Fibroblast of pulmonary artery (primary cell): ENCODE data around the gene PPY.
"Not testable (repeated sequence)": the region's sequence is repeated elsewhere in the genome, so short reads cannot be mapped to it uniquely, and the experiment has no call there.

Source experiments
- DNase-seq: peaks from one replicate; pipeline ENCODE4 v3.0.0-alpha.2; 2010; ENCODE audit warnings: low read depth
- H3K4me3 ChIP-seq: replicated peaks from 2 replicates; pipeline ENCODE4 v1.5.1; 2011; ENCODE audit warnings: low read depth, mild to moderate bottlenecking, control low read depth, low read length, moderate library complexity
- TF ChIP-seq, protein P1 (sequence below): IDR thresholded peaks from 2 replicates; pipeline ENCODE4 v1.5.1; 2011; ENCODE audit warnings: mild to moderate bottlenecking, control low read depth, low read length, inconsistent platforms; ENCODE audit errors: missing control alignments

PPY gene

DNA sequence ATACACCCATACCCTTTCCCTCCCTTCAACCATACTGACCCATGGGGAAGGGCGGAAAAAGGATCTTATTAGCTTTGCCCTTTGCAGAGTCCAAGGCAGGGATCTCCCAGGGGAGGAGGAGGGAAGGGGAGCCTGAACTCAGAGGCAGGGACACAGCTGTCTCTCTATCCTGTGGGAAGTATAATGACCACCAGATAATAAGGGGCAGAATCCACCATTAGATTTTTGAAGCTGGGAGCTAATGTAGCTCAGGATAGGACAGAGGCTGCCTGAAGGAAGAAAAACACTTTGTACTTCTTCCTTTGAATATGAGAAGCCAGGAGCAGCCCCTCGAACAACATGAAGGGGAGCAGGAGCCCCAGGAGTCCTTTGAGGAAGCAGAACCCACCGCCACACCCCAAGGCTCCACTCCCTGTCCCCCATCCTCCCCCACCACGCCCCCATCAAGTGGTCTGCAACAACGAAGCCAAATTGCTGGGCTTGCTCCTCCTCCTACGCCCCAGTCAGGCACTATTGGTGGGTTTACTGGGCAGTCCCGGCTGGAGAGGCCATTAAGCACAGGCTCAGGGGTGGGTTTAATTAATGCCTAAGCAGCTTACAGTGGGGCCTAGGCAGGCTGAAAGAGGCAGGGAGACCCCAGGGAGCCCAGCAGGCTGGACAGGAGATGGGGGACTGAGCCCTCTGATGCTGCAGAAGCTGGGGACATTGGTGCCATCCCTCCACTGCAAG, 40.3 kb downstream of the PPY start:
- TF ChIP-seq, protein P1, sequence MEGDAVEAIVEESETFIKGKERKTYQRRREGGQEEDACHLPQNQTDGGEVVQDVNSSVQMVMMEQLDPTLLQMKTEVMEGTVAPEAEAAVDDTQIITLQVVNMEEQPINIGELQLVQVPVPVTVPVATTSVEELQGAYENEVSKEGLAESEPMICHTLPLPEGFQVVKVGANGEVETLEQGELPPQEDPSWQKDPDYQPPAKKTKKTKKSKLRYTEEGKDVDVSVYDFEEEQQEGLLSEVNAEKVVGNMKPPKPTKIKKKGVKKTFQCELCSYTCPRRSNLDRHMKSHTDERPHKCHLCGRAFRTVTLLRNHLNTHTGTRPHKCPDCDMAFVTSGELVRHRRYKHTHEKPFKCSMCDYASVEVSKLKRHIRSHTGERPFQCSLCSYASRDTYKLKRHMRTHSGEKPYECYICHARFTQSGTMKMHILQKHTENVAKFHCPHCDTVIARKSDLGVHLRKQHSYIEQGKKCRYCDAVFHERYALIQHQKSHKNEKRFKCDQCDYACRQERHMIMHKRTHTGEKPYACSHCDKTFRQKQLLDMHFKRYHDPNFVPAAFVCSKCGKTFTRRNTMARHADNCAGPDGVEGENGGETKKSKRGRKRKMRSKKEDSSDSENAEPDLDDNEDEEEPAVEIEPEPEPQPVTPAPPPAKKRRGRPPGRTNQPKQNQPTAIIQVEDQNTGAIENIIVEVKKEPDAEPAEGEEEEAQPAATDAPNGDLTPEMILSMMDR = no peak
- H3K4me3 ChIP-seq = no peak overlapping the region
- DNase-seq = no peak

DNA sequence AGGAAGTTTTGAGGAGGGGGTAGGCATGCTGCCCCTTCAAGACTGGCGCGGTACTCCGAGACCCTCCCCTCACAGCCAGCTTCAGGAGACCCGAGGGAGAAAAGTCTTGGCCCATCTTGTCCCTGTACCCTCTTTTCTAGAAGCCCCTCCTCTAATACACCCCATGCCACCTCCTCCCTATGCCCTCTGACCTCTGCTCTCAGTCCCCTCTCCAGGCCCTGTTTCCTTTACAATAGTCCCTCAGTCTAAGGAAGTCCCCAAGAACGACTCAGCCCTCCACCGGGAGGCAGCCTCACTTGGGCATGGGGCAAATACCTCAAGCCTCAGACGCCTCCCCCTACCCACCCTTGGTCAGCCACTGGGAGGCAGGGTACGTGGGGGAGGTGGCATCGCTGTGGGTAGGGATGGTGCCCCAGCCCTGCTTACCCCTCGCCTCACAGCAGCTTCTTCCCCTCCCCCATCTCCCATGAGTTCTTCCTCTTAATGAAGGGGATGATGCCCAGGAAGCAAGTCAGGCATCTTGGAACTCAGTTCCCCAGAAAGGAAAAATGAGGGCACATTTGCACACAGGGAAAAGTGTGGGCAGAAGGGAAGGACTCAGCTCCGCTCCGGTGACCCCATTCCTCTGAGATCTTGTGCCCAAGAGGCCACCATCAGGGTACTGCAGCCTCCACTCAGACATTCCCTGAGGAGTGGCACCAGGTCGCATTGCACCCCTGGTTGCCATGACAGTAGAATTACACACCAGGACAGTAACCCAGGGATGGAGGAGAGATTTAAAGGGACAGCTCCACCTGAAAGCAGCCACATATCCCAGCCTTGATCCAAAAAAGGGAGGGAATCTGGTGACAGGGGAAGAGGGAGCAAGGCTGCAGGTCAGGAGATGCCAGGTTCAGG, 41.2 kb downstream of the PPY start:
- DNase-seq = no peak
- H3K4me3 ChIP-seq = peak overlapping the region; percentile 47
- TF ChIP-seq, protein P1 = no peak

DNA sequence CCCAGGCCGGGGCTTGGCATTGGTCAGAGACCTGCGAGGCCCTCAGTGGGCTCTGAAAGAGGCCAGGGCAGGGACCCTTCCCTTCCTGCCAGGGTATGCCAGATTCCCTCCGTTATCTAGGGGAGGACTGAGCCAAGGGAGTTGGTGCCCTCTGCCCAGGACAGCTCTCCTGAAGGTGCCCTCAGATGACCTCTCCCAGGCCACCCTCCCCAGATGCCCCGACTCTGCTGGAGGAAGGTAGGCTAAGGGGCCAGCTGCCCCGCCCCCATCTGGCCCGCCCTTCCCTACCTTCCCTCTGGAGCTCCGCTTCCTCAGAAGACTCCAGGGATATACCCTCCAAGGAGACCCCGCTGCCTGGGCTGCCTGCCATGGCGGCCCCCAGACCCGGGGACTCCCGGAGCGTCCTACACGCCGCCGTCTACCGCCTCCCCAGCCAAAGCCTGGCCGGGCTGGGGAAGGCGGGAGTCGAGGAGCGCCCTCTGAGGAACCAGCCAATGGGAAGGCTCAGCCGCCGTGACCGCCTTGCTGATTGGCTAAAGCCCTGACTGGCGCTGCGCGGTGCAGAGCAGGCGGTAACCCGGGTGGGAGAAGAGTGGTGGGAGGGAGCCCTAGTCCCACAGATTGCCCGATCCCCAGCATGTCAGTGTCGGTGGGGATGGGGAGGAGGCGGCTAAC, 42.0 kb downstream of the PPY start:
- peak overlapping the region; percentile 47 for H3K4me3 ChIP-seq
- TF ChIP-seq, protein P1 = no peak
- peak; percentile 77 for DNase-seq

DNA sequence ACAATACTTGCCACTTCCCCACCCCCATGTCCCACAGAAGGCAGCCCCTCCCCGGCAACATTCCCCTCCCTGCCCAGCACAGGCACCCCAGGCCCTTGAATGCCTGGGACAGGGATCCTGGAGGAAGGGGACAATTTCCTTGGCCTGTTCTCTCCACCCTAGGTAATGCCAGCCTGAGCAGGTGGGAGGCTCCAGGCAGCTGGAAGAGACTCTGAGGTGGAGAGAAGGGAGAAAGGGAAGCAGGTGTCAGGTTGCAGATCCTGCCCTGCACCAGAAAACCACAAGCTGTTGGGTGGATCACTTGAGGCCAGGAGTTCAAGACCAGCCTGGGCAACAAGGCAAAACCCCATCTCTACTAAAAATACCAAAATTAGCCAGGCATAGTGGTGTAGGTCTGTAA, 43.8 kb downstream of the PPY start:
- H3K4me3 ChIP-seq = no peak overlapping the region

DNA sequence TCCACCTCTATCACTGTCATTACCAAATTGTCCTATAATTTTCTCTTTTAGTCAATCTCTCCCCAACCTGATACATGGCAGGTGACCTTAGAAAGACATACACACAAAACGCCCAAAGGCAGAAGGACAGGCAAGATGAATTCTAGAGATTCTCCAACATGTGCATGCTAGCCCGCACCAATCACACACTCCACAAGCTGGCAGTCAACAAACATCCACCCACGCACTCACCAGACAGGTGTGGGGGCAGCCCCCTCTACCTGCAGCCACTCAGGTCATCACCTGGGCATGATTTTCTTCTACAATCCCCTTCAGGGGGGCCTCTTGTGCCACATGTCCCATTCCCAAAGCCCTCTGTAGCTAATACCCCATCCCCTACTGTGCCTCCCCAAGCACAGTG, 44.4 kb downstream of the PPY start:
- no peak for DNase-seq
- H3K4me3 ChIP-seq = no peak overlapping the region
- TF ChIP-seq, protein P1 = no peak

More for the DNA sequence above, 43.8 kb downstream of the PPY start:
- TF ChIP-seq, protein P1 = no peak
- no peak for DNase-seq

DNA sequence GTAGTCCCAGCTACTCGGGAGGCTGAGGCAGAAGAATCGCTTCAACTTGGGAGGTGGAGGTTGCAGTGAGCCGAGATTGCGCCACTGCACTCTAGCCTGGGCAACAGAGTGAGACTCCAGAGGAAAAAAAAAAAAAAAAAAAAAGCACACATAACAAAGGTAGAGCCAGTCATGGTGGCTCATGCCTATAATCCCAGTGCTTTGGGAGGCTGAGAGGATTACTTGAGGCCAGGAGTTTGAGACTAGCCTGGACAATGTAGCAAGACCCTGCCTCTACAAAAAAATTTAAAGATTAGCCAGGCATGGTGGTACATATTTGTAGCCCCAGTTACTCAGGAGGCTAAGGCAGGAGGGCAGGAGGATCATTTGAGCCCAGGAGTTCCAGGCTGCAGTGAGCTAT, 47.8 kb downstream of the PPY start:
- not testable (repeated sequence) for DNase-seq, H3K4me3 ChIP-seq

DNA sequence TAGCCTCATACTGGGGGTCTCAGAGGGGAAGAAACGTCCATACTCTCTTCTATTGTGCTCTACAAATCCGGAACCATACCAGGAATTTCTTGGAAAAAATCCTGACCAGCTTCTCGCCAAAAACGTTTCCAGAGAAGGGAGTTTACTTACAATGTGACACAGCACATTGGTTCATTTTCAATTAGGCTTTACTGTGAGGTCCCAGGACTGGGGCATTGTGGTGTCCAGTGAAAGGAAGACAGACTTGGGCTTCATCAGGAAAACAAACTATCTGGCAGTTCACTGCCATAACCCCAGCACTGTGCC, 49.7 kb downstream of the PPY start:
- DNase-seq = no peak
- H3K4me3 ChIP-seq = no peak overlapping the region
- TF ChIP-seq, protein P1 = no peak
